GM23338 (cell line): ENCODE measurements around the gene RGS6. TPM values are rescaled to one million over a fixed set of nuclear protein-coding genes. Genes with fewer than 3 reads are reported as not detected.

Experiments
- ATAC-seq: fragments of 200-7000 bp; cut with Tn5 transposase; 3 replicates; pipeline ENCODE4 v1.9.1; 2020
- DNase-seq: peaks from one replicate; pipeline ENCODE4 v3.0.0-alpha.2; 2015; ENCODE audit warnings: low spot score
- H2AFZ ChIP-seq: fragments of 200-600 bp; sonication (generic); 2 replicates; pipeline ENCODE4 v1.8.0; 2016; ENCODE audit warnings: antibody characterized with exemption, mild to moderate bottlenecking, moderate library complexity
- H3F3A ChIP-seq: fragments of 200-600 bp; sonication (generic); replicated peaks from 2 replicates; pipeline ENCODE4 v1.8.0; 2017; ENCODE audit warnings: antibody characterized with exemption, mixed run types, low read depth
- H3K27ac ChIP-seq: fragments of 200-600 bp; sonication (generic); 2 replicates; pipeline ENCODE4 v1.6.1; 2016; ENCODE audit warnings: low read depth
- H3K27me3 ChIP-seq: fragments of 200-600 bp; sonication (generic); 2 replicates; pipeline ENCODE4 v1.8.0; 2016; ENCODE audit warnings: mild to moderate bottlenecking, mixed run types, moderate library complexity; ENCODE audit not compliant: insufficient read depth
- H3K36me3 ChIP-seq: fragments of 200-600 bp; sonication (generic); 2 replicates; pipeline ENCODE4 v1.8.0; 2016; ENCODE audit warnings: mild to moderate bottlenecking; ENCODE audit not compliant: insufficient read depth
- H3K4me1 ChIP-seq: fragments of 200-600 bp; sonication (generic); 2 replicates; pipeline ENCODE4 v1.8.0; 2016; ENCODE audit warnings: mild to moderate bottlenecking, moderate library complexity; ENCODE audit not compliant: insufficient read depth
- H3K4me2 ChIP-seq: fragments of 200-600 bp; sonication (generic); 2 replicates; pipeline ENCODE4 v1.7.1; 2017; ENCODE audit warnings: mixed run types
- H3K4me3 ChIP-seq: fragments of 200-600 bp; sonication (generic); 2 replicates; pipeline ENCODE4 v1.6.1; 2016; ENCODE audit warnings: mixed run types
- H3K79me2 ChIP-seq: fragments of 200-600 bp; sonication (generic); replicated peaks from 2 replicates; pipeline ENCODE4 v1.8.0; 2017; ENCODE audit warnings: mild to moderate bottlenecking; ENCODE audit not compliant: insufficient read depth
- H3K9me2 ChIP-seq: fragments of 200-600 bp; sonication (generic); 2 replicates; pipeline ENCODE4 v1.8.0; 2017; ENCODE audit not compliant: insufficient read depth
- H4K20me1 ChIP-seq: fragments of 200-600 bp; sonication (generic); replicated peaks from 2 replicates; pipeline ENCODE4 v1.8.0; 2017; ENCODE audit warnings: mild to moderate bottlenecking; ENCODE audit not compliant: insufficient read depth
- H3K27ac Mint-ChIP-seq: 2 replicates; pipeline ENCODE4 v1.8.0; 2020; ENCODE audit warnings: inconsistent platforms, mild to moderate bottlenecking, moderate library complexity, mixed read lengths
- H3K27me3 Mint-ChIP-seq: 3 replicates; pipeline ENCODE4 v1.8.0; 2022; ENCODE audit warnings: low read depth, mild to moderate bottlenecking, moderate library complexity, mixed read lengths, inconsistent platforms; ENCODE audit not compliant: insufficient read depth, poor library complexity
- H3K36me3 Mint-ChIP-seq: 3 replicates; pipeline ENCODE4 v1.8.0; 2021; ENCODE audit warnings: low read depth, mild to moderate bottlenecking, inconsistent platforms, moderate library complexity, mixed read lengths
- H3K4me1 Mint-ChIP-seq: 3 replicates; pipeline ENCODE4 v1.8.0; 2020; ENCODE audit warnings: mild to moderate bottlenecking, inconsistent platforms, mixed read lengths
- H3K4me3 Mint-ChIP-seq: 3 replicates; pipeline ENCODE4 v1.8.0; 2021; ENCODE audit warnings: moderate library complexity, mild to moderate bottlenecking, inconsistent platforms, mixed read lengths
- H3K9me3 Mint-ChIP-seq: 3 replicates; pipeline ENCODE4 v1.8.0; 2020; ENCODE audit warnings: moderate library complexity, mild to moderate bottlenecking, inconsistent platforms, mixed read lengths
- CREB1 ChIP-seq: fragments of 250-450 bp; sonication (Bioruptor Pico); IDR thresholded peaks from 2 replicates; pipeline ENCODE4 v1.5.0; 2020; ENCODE audit warnings: low read depth, mild to moderate bottlenecking, moderate library complexity
- CTCF ChIP-seq, 2 experiments: fragments of 200-600 bp in 1 of 2; sonication (generic) in 1 of 2; conservative IDR thresholded peaks; 2 replicates each; pipeline versions ENCODE4 v1.5.1 to v1.6.1; 2016 to 2017; ENCODE audit warnings: antibody characterized with exemption in 2 of 2, low read depth in 2 of 2, mild to moderate bottlenecking in 2 of 2, moderate library complexity in 1 of 2
- EZH2 ChIP-seq: fragments of 200-600 bp; sonication (generic); IDR thresholded peaks from one replicate; pipeline ENCODE4 v1.8.0; 2017; ENCODE audit warnings: antibody characterized with exemption, mild to moderate bottlenecking, low read depth; ENCODE audit not compliant: unreplicated experiment
- EZH2phosphoT487 ChIP-seq: fragments of 200-600 bp; sonication (generic); IDR thresholded peaks from one replicate; pipeline ENCODE4 v1.8.1; 2018; ENCODE audit warnings: antibody characterized with exemption; ENCODE audit not compliant: unreplicated experiment
- JUNB ChIP-seq: IDR thresholded peaks from one replicate; pipeline ENCODE4 v1.6.1; 2016; ENCODE audit warnings: antibody characterized with exemption; ENCODE audit not compliant: unreplicated experiment
- NANOG ChIP-seq: IDR thresholded peaks from 2 replicates; pipeline ENCODE4 v1.6.1; 2016; ENCODE audit warnings: antibody characterized with exemption, borderline replicate concordance
- POLR2AphosphoS5 ChIP-seq: IDR thresholded peaks from 2 replicates; pipeline ENCODE4 v1.6.1; 2016; ENCODE audit warnings: antibody characterized with exemption, low read depth
- REST ChIP-seq: IDR thresholded peaks from one replicate; pipeline ENCODE4 v1.6.1; 2018; ENCODE audit warnings: antibody characterized with exemption; ENCODE audit not compliant: unreplicated experiment
- STAT1 ChIP-seq: IDR thresholded peaks from one replicate; pipeline ENCODE4 v1.6.1; 2016; ENCODE audit warnings: antibody characterized with exemption; ENCODE audit not compliant: unreplicated experiment
- ZNF114 ChIP-seq: fragments of 250-450 bp; sonication (Bioruptor Pico); IDR thresholded peaks from 2 replicates; pipeline ENCODE4 v1.5.0; 2020; ENCODE audit warnings: mild to moderate bottlenecking, moderate library complexity
- ZNF331 ChIP-seq: fragments of 250-450 bp; sonication (Bioruptor Pico); IDR thresholded peaks from 2 replicates; pipeline ENCODE4 v1.5.0; 2020; ENCODE audit warnings: low read depth, mild to moderate bottlenecking, moderate library complexity
- polyA plus RNA-seq: library from polyadenylated mRNA; unstranded; fragments of >200 nt; fragmentation: Nextera tagmentation; extraction: Ambion mirVana; gene quantifications from 2 replicates; pipeline ENCODE4 v1.2.1, GENCODE V29; 2016
- total RNA-seq: library from RNA; depleted of rRNA; stranded (reverse); fragments of >200 nt; shearing (Covaris generic); gene quantifications from 2 replicates; pipeline ENCODE4 v1.2.3, GENCODE V29; 2014
- TF ChIP-seq, protein P1 (sequence below): fragments of 250-450 bp; sonication (Bioruptor Pico); IDR thresholded peaks from 2 replicates; pipeline ENCODE4 v1.5.0; 2020; ENCODE audit warnings: mild to moderate bottlenecking, moderate library complexity
- TF ChIP-seq, protein P2 (sequence below): IDR thresholded peaks from 2 replicates; pipeline ENCODE4 v1.6.1; 2016; ENCODE audit warnings: antibody characterized with exemption

Gene RGS6
- total and polyA plus RNA-seq, 2 experiments from 2014 or later = 0.66 to 0.83 TPM

GRCh38 chr14:72045271-72045670 is 113.0 kb downstream of the RGS6 start:
- Histone ChIP-seq H3K79me2 (no peaks in the 10 kb centered on the region), H3K4me3 (no peak overlapping the region), H3K36me3 (no peaks in the 10 kb centered on the region), H3K4me1 (0 out of 2 replicates have a peak, but pooled peaks cover 3% of the 10 kb centered on the region), H3F3A (no peaks in the 10 kb centered on the region), H3K27me3 (no peaks in the 10 kb centered on the region), H2AFZ (no peak overlapping the region), H3K27ac (no peak overlapping the region), H3K9me2 (no peaks in the 10 kb centered on the region), H4K20me1 (no peaks in the 10 kb centered on the region), H3K4me2 (no peak overlapping the region)
- ATAC-seq (peak; percentile 42; the same call in 2 of the 3 replicates), DNase-seq (peak; percentile 7)
- Mint-ChIP-seq H3K36me3 (peaks cover 12% of the 10 kb centered on the region; the same call in 2 of the 3 replicates), H3K4me1 (peaks cover 10% of the 10 kb centered on the region), H3K4me3 (no peak overlapping the region), H3K27ac (no peak overlapping the region), H3K27me3 (no peaks in the 10 kb centered on the region), H3K9me3 (peaks cover 21% of the 10 kb centered on the region)
- TF ChIP-seq POLR2AphosphoS5 (no peak), STAT1 (no peak), EZH2 (no peak), ZNF114 (CRISPR knock-in tag) (no peak), ZNF331 (CRISPR knock-in tag) (no peak), NANOG (no peak), REST (no peak), CREB1 (CRISPR knock-in tag) (no peak), EZH2phosphoT487 (no peak), JUNB (no peak), CTCF (conservative IDR thresholded peaks at IDR 0.05; ENCODE audit: low read depth in 2 of 2) (no peak)
- TF ChIP-seq, protein P1, sequence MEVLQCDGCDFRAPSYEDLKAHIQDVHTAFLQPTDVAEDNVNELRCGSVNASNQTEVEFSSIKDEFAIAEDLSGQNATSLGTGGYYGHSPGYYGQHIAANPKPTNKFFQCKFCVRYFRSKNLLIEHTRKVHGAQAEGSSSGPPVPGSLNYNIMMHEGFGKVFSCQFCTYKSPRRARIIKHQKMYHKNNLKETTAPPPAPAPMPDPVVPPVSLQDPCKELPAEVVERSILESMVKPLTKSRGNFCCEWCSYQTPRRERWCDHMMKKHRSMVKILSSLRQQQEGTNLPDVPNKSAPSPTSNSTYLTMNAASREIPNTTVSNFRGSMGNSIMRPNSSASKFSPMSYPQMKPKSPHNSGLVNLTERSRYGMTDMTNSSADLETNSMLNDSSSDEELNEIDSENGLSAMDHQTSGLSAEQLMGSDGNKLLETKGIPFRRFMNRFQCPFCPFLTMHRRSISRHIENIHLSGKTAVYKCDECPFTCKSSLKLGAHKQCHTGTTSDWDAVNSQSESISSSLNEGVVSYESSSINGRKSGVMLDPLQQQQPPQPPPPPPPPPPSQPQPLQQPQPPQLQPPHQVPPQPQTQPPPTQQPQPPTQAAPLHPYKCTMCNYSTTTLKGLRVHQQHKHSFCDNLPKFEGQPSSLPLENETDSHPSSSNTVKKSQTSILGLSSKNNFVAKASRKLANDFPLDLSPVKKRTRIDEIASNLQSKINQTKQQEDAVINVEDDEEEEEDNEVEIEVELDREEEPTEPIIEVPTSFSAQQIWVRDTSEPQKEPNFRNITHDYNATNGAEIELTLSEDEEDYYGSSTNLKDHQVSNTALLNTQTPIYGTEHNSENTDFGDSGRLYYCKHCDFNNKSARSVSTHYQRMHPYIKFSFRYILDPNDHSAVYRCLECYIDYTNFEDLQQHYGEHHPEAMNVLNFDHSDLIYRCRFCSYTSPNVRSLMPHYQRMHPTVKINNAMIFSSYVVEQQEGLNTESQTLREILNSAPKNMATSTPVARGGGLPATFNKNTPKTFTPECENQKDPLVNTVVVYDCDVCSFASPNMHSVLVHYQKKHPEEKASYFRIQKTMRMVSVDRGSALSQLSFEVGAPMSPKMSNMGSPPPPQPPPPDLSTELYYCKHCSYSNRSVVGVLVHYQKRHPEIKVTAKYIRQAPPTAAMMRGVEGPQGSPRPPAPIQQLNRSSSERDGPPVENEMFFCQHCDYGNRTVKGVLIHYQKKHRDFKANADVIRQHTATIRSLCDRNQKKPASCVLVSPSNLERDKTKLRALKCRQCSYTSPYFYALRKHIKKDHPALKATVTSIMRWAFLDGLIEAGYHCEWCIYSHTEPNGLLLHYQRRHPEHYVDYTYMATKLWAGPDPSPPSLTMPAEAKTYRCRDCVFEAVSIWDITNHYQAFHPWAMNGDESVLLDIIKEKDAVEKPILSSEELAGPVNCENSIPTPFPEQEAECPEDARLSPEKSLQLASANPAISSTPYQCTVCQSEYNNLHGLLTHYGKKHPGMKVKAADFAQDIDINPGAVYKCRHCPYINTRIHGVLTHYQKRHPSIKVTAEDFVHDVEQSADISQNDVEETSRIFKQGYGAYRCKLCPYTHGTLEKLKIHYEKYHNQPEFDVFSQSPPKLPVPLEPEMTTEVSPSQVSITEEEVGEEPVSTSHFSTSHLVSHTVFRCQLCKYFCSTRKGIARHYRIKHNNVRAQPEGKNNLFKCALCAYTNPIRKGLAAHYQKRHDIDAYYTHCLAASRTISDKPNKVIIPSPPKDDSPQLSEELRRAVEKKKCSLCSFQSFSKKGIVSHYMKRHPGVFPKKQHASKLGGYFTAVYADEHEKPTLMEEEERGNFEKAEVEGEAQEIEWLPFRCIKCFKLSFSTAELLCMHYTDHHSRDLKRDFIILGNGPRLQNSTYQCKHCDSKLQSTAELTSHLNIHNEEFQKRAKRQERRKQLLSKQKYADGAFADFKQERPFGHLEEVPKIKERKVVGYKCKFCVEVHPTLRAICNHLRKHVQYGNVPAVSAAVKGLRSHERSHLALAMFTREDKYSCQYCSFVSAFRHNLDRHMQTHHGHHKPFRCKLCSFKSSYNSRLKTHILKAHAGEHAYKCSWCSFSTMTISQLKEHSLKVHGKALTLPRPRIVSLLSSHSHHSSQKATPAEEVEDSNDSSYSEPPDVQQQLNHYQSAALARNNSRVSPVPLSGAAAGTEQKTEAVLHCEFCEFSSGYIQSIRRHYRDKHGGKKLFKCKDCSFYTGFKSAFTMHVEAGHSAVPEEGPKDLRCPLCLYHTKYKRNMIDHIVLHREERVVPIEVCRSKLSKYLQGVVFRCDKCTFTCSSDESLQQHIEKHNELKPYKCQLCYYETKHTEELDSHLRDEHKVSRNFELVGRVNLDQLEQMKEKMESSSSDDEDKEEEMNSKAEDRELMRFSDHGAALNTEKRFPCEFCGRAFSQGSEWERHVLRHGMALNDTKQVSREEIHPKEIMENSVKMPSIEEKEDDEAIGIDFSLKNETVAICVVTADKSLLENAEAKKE (CRISPR knock-in tag) = no peak
- TF ChIP-seq, protein P2, sequence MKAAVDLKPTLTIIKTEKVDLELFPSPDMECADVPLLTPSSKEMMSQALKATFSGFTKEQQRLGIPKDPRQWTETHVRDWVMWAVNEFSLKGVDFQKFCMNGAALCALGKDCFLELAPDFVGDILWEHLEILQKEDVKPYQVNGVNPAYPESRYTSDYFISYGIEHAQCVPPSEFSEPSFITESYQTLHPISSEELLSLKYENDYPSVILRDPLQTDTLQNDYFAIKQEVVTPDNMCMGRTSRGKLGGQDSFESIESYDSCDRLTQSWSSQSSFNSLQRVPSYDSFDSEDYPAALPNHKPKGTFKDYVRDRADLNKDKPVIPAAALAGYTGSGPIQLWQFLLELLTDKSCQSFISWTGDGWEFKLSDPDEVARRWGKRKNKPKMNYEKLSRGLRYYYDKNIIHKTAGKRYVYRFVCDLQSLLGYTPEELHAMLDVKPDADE = no peak
